ENCODE data around the gene STAG1. TPM values are rescaled to one million over a fixed set of nuclear protein-coding genes. Genes with fewer than 3 reads are reported as not detected.
"Not testable (repeated sequence)": the region's sequence is repeated elsewhere in the genome, so short reads cannot be mapped to it uniquely, and the experiment has no call there.

The STAG1 gene
- total RNA-seq, 1 donor from 2014 or later: 53.9 TPM

DNA sequence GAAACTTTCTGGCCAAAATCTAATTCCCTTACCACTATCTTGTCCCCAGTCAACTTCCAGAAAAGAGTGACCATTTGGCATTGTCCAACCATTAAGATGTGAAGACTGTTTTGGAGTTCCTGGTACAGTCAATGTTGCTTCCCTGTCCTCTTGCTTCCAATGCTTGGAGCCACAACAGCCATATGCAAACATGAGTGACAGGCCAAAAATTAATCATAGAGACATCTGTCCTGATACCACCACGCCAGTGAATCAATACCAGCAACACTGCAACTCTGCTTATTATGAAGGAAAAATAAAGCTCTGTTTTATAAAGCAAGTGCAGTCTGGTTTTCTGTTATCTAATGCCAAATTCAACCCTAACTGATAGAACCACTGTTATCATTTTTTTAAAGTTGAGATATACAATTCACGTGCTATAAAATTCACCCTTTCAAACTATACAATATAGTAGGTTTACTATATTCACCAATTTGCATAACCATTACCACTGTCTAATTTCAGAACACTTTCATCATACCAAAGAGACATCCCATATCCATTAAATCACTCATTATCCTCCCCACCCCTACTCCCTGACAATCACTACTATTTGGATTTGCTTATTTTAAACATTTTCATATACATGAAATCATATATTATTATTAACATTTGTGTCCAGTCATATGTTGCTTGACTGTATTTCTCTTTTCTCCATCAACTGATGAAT lies 76.9 kb downstream of the STAG1 start:
- no peak for DNase-seq (ENCODE audit: extremely low spot score, unreplicated experiment)
- no peak for TF ChIP-seq CTCF (IDR thresholded peaks at IDR 0.05)
- Mint-ChIP-seq H3K4me3 (ENCODE audit: unreplicated experiment) (no peak overlapping the region), H3K27me3 (ENCODE audit: unreplicated experiment) (no peaks in the 10 kb centered on the region), H3K36me3 (ENCODE audit: unreplicated experiment) (no peaks in the 10 kb centered on the region), H3K27ac (ENCODE audit: unreplicated experiment) (no peak overlapping the region), H3K4me1 (ENCODE audit: unreplicated experiment) (peaks cover 27% of the 10 kb centered on the region), H3K9me3 (ENCODE audit: unreplicated experiment) (no peaks in the 10 kb centered on the region)

DNA sequence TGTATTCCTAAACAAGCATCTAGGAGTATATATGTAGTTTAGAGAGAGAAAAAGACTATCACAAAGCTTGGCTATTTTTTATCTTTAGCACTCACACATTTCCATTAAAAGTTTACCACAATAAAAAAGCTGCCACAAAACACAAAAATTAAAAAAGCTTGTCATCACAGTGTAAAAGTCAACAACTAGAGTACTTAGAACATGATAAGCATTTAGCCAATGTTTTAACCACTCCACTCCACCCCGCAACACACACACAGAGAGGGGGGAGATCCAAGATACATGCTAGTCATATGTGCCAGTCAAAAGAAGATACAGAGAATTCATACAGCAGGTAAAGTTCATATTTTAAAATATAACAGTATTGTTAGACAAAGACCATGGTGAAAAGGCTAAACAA lies 79.7 kb downstream of the STAG1 start:
- no peaks in the 10 kb centered on the region for H3K36me3 Mint-ChIP-seq (ENCODE audit: unreplicated experiment)
- peaks cover 20% of the 10 kb centered on the region for H3K4me1 Mint-ChIP-seq (ENCODE audit: unreplicated experiment)
- peak overlapping the region; percentile 62 for H3K27ac Mint-ChIP-seq (ENCODE audit: unreplicated experiment)
- H3K27me3 Mint-ChIP-seq (ENCODE audit: unreplicated experiment): no peaks in the 10 kb centered on the region
- H3K9me3 Mint-ChIP-seq (ENCODE audit: unreplicated experiment): no peaks in the 10 kb centered on the region
- H3K4me3 Mint-ChIP-seq (ENCODE audit: unreplicated experiment): no peak overlapping the region
- no peak for DNase-seq (ENCODE audit: extremely low spot score, unreplicated experiment)
- TF ChIP-seq CTCF (IDR thresholded peaks at IDR 0.05): no peak

- Mint-ChIP-seq H3K27me3 (ENCODE audit: unreplicated experiment) (no peaks in the 10 kb centered on the region), H3K4me3 (ENCODE audit: unreplicated experiment) (no peak overlapping the region), H3K9me3 (ENCODE audit: unreplicated experiment) (no peaks in the 10 kb centered on the region), H3K36me3 (ENCODE audit: unreplicated experiment) (no peaks in the 10 kb centered on the region), H3K27ac (ENCODE audit: unreplicated experiment) (peak overlapping the region; percentile 62), H3K4me1 (ENCODE audit: unreplicated experiment) (peaks cover 22% of the 10 kb centered on the region)
- no peak for TF ChIP-seq CTCF (IDR thresholded peaks at IDR 0.05)
- DNase-seq (ENCODE audit: extremely low spot score, unreplicated experiment): no peak
Observed at GRCh38 chr3:136671921-136672320, 80.3 kb downstream of the STAG1 start.

DNA sequence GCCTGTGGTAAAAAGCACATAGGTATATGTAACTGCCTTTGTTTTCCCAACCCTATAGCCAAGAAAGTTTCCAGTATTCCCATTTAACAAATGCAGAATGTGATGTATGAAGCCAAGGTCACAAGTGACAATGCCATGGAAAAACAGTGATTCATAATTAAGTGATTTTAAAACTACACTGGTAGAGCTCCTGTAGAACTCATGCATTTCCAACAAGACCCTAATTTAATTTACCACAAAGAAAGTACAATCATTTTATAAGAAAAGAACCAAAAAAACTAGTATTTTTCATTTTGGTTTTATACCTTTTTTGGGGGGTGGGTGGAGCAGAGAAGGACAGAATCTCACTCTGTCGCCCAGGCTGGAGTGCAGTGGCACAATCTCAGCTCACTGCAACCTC lies 82.0 kb downstream of the STAG1 start:
- H3K4me1 Mint-ChIP-seq (ENCODE audit: unreplicated experiment): peaks cover 22% of the 10 kb centered on the region
- H3K9me3 Mint-ChIP-seq (ENCODE audit: unreplicated experiment): no peaks in the 10 kb centered on the region
- H3K4me3 Mint-ChIP-seq (ENCODE audit: unreplicated experiment): no peak overlapping the region
- no peak for DNase-seq (ENCODE audit: extremely low spot score, unreplicated experiment)
- peaks cover 1% of the 10 kb centered on the region for H3K36me3 Mint-ChIP-seq (ENCODE audit: unreplicated experiment)
- TF ChIP-seq CTCF (IDR thresholded peaks at IDR 0.05): no peak
- no peak overlapping the region for H3K27ac Mint-ChIP-seq (ENCODE audit: unreplicated experiment)
- H3K27me3 Mint-ChIP-seq (ENCODE audit: unreplicated experiment): no peaks in the 10 kb centered on the region

DNA sequence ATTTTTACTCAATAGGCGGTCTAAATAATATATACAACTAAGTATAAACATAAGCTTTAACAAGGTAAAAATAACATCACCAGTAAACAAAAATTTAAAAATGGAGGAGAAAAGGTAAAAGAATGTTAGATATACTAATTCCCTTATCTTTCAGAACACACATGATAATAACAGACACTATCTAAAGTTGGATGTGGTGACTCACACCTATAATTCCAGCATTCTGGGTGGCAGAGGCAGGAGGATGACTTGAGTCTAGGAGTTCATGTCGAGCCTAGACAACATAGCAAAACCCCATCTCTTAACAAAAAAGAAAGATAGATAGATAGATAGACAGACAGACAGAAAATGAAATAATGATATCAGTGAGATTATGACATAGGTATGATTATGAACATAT lies 85.1 kb downstream of the STAG1 start:
- H3K4me1 Mint-ChIP-seq (ENCODE audit: unreplicated experiment): peaks cover 24% of the 10 kb centered on the region
- no peaks in the 10 kb centered on the region for H3K9me3 Mint-ChIP-seq (ENCODE audit: unreplicated experiment)
- DNase-seq (ENCODE audit: extremely low spot score, unreplicated experiment): no peak

GRCh38 chr3:136666301-136666700 lies 85.9 kb downstream of the STAG1 start:
- not testable (repeated sequence) for H3K36me3 Mint-ChIP-seq (ENCODE audit: unreplicated experiment); H3K27me3 Mint-ChIP-seq (ENCODE audit: unreplicated experiment); H3K27ac Mint-ChIP-seq (ENCODE audit: unreplicated experiment); H3K4me3 Mint-ChIP-seq (ENCODE audit: unreplicated experiment); DNase-seq (ENCODE audit: extremely low spot score, unreplicated experiment); H3K9me3 Mint-ChIP-seq (ENCODE audit: unreplicated experiment)
- H3K4me1 Mint-ChIP-seq (ENCODE audit: unreplicated experiment): peaks cover 16% of the 10 kb centered on the region

More for the DNA sequence above, 85.1 kb downstream of the STAG1 start:
- Mint-ChIP-seq H3K27me3 (ENCODE audit: unreplicated experiment) (no peaks in the 10 kb centered on the region), H3K27ac (ENCODE audit: unreplicated experiment) (no peak overlapping the region), H3K36me3 (ENCODE audit: unreplicated experiment) (peaks cover 1% of the 10 kb centered on the region), H3K4me3 (ENCODE audit: unreplicated experiment) (no peak overlapping the region)
- no peak for TF ChIP-seq CTCF (IDR thresholded peaks at IDR 0.05)
